Eye (tissue), 1 donor: Measurements from ENCODE around the gene IQSEC3.
A peak's percentile ranks its signal among the peaks of the same experiment; 100 is the strongest.
"Not testable (repeated sequence)": the region's sequence is repeated elsewhere in the genome, so short reads cannot be mapped to it uniquely, and the experiment has no call there.

ENCODE experiments used
- DNase-seq: peaks from one replicate; pipeline ENCODE4 v3.0.0-alpha.2; 2015

Gene IQSEC3

GRCh38 chr12:184811-185575 is 118.4 kb downstream of the IQSEC3 start:
- DNase-seq: no peak

- no peak for DNase-seq
Measured at GRCh38 chr12:185576-185955, 119.0 kb downstream of the IQSEC3 start.

- DNase-seq: no peak
Measured at GRCh38 chr12:186006-186625, 119.5 kb downstream of the IQSEC3 start.

- DNase-seq: not testable (repeated sequence)
Measured at GRCh38 chr12:187986-188909, 121.7 kb downstream of the IQSEC3 start.

GRCh38 chr12:188910-189621 is 122.5 kb downstream of the IQSEC3 start:
- DNase-seq: peak; percentile 90

GRCh38 chr12:189622-189962 is 123.0 kb downstream of the IQSEC3 start:
- no peak for DNase-seq

GRCh38 chr12:190881-191280 is 124.3 kb downstream of the IQSEC3 start:
- no peak for DNase-seq

- no peak for DNase-seq
Measured at GRCh38 chr12:191541-191940, 125.0 kb downstream of the IQSEC3 start.

GRCh38 chr12:193261-193660 is 126.7 kb downstream of the IQSEC3 start:
- DNase-seq: no peak

- DNase-seq: no peak
Measured at GRCh38 chr12:194276-194675, 127.7 kb downstream of the IQSEC3 start.

- DNase-seq: no peak
Measured at GRCh38 chr12:195156-195555, 128.6 kb downstream of the IQSEC3 start.

- DNase-seq: no peak
Measured at GRCh38 chr12:195951-196350, 129.4 kb downstream of the IQSEC3 start.

GRCh38 chr12:196436-196835 is 129.9 kb downstream of the IQSEC3 start:
- DNase-seq: no peak

GRCh38 chr12:197347-197746 is 130.8 kb downstream of the IQSEC3 start:
- no peak for DNase-seq

- DNase-seq: no peak
Measured at GRCh38 chr12:197911-198695, 131.5 kb downstream of the IQSEC3 start.

GRCh38 chr12:198705-199104 is 132.1 kb downstream of the IQSEC3 start:
- DNase-seq: no peak

- no peak for DNase-seq
Measured at GRCh38 chr12:201361-201760, 134.8 kb downstream of the IQSEC3 start.

- DNase-seq: no peak
Measured at GRCh38 chr12:202081-202731, 135.6 kb downstream of the IQSEC3 start.

GRCh38 chr12:203074-203461 is 136.5 kb downstream of the IQSEC3 start:
- DNase-seq: no peak

GRCh38 chr12:203462-204260 is 137.1 kb downstream of the IQSEC3 start:
- DNase-seq: peak; percentile 70

GRCh38 chr12:204261-204678 is 137.7 kb downstream of the IQSEC3 start:
- no peak for DNase-seq
